MM.1S (cell line): ENCODE measurements around the gene GEMIN5.

Source experiments
- DNase-seq: peaks from one replicate; pipeline ENCODE4 v3.0.0-alpha.2; 2015
- H2AFZ ChIP-seq: fragments of 300-600 bp; sonication (generic); 2 replicates; pipeline ENCODE4 v1.6.0; 2016; ENCODE audit warnings: antibody characterized with exemption, low read length
- H3F3A ChIP-seq: fragments of 300-600 bp; sonication (generic); 2 replicates; pipeline ENCODE4 v1.6.1; 2016; ENCODE audit warnings: mild to moderate bottlenecking, antibody characterized with exemption, low read length, moderate library complexity, mixed read lengths; ENCODE audit not compliant: insufficient read depth
- H3K27ac ChIP-seq: fragments of 300-600 bp; sonication (generic); 2 replicates; pipeline ENCODE4 v1.5.1; 2016; ENCODE audit warnings: mild to moderate bottlenecking, low read length
- H3K27me3 ChIP-seq: fragments of 300-600 bp; sonication (generic); replicated peaks from 2 replicates; pipeline ENCODE4 v1.6.0; 2016; ENCODE audit warnings: low read length; ENCODE audit not compliant: insufficient read depth
- H3K36me3 ChIP-seq: fragments of 300-600 bp; sonication (generic); replicated peaks from 2 replicates; pipeline ENCODE4 v1.6.1; 2016; ENCODE audit warnings: mild to moderate bottlenecking, low read length, mixed read lengths; ENCODE audit not compliant: insufficient read depth
- H3K4me1 ChIP-seq: fragments of 300-600 bp; sonication (generic); 2 replicates; pipeline ENCODE4 v1.6.1; 2016; ENCODE audit warnings: low read length, mixed read lengths
- H3K4me2 ChIP-seq: fragments of 300-600 bp; sonication (generic); 2 replicates; pipeline ENCODE4 v1.6.0; 2016; ENCODE audit warnings: low read depth, low read length
- H3K4me3 ChIP-seq: fragments of 300-600 bp; sonication (generic); 2 replicates; pipeline ENCODE4 v1.5.1; 2016; ENCODE audit warnings: low read length, mixed read lengths
- H3K79me2 ChIP-seq: fragments of 300-600 bp; sonication (generic); 2 replicates; pipeline ENCODE4 v1.6.1; 2016; ENCODE audit warnings: mixed run types, low read length, mixed read lengths
- H3K9ac ChIP-seq: fragments of 300-600 bp; sonication (generic); 2 replicates; pipeline ENCODE4 v1.6.1; 2016; ENCODE audit warnings: low read length, mixed read lengths
- H3K9me2 ChIP-seq: fragments of 300-600 bp; sonication (generic); replicated peaks from 2 replicates; pipeline ENCODE4 v1.6.1; 2016; ENCODE audit warnings: mild to moderate bottlenecking, low read length, mixed read lengths; ENCODE audit not compliant: insufficient read depth
- H3K9me3 ChIP-seq: fragments of 300-600 bp; sonication (generic); replicated peaks from 2 replicates; pipeline ENCODE4 v1.6.1; 2016; ENCODE audit warnings: mild to moderate bottlenecking, low read length, mixed read lengths; ENCODE audit not compliant: insufficient read depth
- H4K20me1 ChIP-seq: fragments of 300-600 bp; sonication (generic); 2 replicates; pipeline ENCODE4 v1.6.1; 2016; ENCODE audit warnings: mild to moderate bottlenecking, low read length, moderate library complexity, mixed read lengths; ENCODE audit not compliant: insufficient read depth
- CTCF ChIP-seq: fragments of 300-600 bp; sonication (generic); IDR thresholded peaks from 2 replicates; pipeline ENCODE4 v1.5.1; 2016; ENCODE audit warnings: antibody characterized with exemption, low read length, mixed read lengths
- EZH2 ChIP-seq: fragments of 300-600 bp; sonication (generic); optimal IDR thresholded peaks from 2 replicates; pipeline ENCODE3; 2017; ENCODE audit warnings: low read depth, mild to moderate bottlenecking, antibody characterized with exemption, low read length, mixed read lengths
- EZH2phosphoT487 ChIP-seq: fragments of 300-600 bp; sonication (generic); IDR thresholded peaks from 2 replicates; pipeline ENCODE4 v1.6.1; 2018; ENCODE audit warnings: antibody characterized with exemption, low read length

GEMIN5 gene

DNA sequence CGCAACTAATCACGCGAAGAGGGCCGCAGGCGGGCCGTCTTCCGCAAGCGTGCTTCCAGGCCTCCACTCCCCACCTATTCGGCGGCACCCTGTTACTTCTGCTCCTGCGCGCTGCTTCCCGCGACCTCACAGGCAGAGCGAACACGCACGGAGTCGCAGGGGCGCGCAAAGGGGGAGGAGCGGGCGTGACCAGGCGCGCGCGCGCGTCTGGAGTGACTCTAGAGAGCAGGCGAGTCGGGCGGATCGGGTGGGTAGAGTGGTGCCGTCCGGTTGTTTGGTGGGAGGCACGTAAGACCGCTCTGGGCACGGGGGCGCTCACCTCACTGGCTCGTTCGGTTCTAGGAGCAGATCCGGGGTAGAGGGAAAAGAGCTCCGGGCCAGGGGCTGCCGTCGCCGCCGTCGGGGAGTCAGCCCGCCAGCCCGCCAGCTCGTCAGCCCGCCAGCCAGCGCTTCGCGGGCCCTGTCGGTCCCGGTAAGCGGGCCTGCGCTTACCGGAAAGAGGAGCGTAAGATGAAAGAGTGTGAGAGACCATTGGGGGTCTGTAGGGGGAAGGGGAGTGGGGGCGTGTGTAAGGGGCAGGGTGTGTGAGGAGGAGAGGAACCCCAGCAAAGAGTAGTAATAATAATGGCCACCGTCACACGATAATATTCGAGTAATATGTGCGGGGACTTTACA lies 79.6 kb downstream of the GEMIN5 start, which contains the start of gene CNOT8:
CNOT8 (plus strand) TSS at position 331 of the 675 bp plus-strand sequence. CDS start 4,652 bp downstream, outside the sequence.
- peaks cover 24% of the 10 kb centered on the region for H3K4me1 ChIP-seq
- peak; percentile 98 for DNase-seq
- peaks cover 23% of the 10 kb centered on the region; the same call in 1 of the 2 replicates for H3F3A ChIP-seq
- peak within 1 kb of the TSS; percentile 88 for H3K4me3 ChIP-seq
- peaks cover 5% of the 10 kb centered on the region; the same call in 1 of the 2 replicates for H4K20me1 ChIP-seq
- H3K79me2 ChIP-seq, result peaks cover 50% of the 10 kb centered on the region
- TF ChIP-seq EZH2phosphoT487, result no peak
- TF ChIP-seq CTCF, result no peak
- TF ChIP-seq EZH2, result no peak
- H2AFZ ChIP-seq, result peak within 1 kb of the TSS; percentile 68
- peak within 1 kb of the TSS; percentile 85 for H3K9ac ChIP-seq
- no peaks in the 10 kb centered on the region for H3K27me3 ChIP-seq
- H3K9me3 ChIP-seq, result no peaks in the 10 kb centered on the region
- H3K36me3 ChIP-seq, result no peaks in the 10 kb centered on the region
- no peaks in the 10 kb centered on the region for H3K9me2 ChIP-seq
- peak within 1 kb of the TSS; percentile 89 for H3K27ac ChIP-seq
- H3K4me2 ChIP-seq, result peak within 1 kb of the TSS; percentile 86

GRCh38 chr5:154857530-154858296 lies 80.3 kb downstream of the GEMIN5 start:
- TF ChIP-seq EZH2, result no peak
- TF ChIP-seq CTCF, result peak; percentile 15; the same call in 1 of the 2 replicates
- peak overlapping the region; percentile 65 for H2AFZ ChIP-seq

GRCh38 chr5:154851351-154851750 lies 86.7 kb downstream of the GEMIN5 start:
- H3K9me3 ChIP-seq, result no peaks in the 10 kb centered on the region
- no peaks in the 10 kb centered on the region for H3K27me3 ChIP-seq
- H2AFZ ChIP-seq, result no peak overlapping the region
- no peaks in the 10 kb centered on the region for H3F3A ChIP-seq
- no peak overlapping the region for H3K4me3 ChIP-seq
- no peak overlapping the region for H3K4me2 ChIP-seq
- H3K79me2 ChIP-seq, result no peaks in the 10 kb centered on the region
- no peaks in the 10 kb centered on the region for H3K36me3 ChIP-seq
- no peak for TF ChIP-seq CTCF
- no peak for TF ChIP-seq EZH2phosphoT487
- TF ChIP-seq EZH2, result no peak
- H4K20me1 ChIP-seq, result no peaks in the 10 kb centered on the region
- no peak overlapping the region for H3K9ac ChIP-seq
- no peaks in the 10 kb centered on the region for H3K9me2 ChIP-seq
- no peak for DNase-seq
- no peaks in the 10 kb centered on the region for H3K4me1 ChIP-seq
- no peak overlapping the region for H3K27ac ChIP-seq

More at GRCh38 chr5:154857530-154858296, 80.3 kb downstream of the GEMIN5 start:
- Histone ChIP-seq H3K9ac (peak overlapping the region; percentile 85), H3K4me2 (peak overlapping the region; percentile 86), H3K9me2 (no peaks in the 10 kb centered on the region), H3K4me1 (peaks cover 17% of the 10 kb centered on the region), H3K9me3 (no peaks in the 10 kb centered on the region), H3K4me3 (peak overlapping the region; percentile 88), H3K27ac (peak overlapping the region; percentile 89), H3K36me3 (no peaks in the 10 kb centered on the region), H4K20me1 (no peaks in the 10 kb centered on the region), H3K27me3 (no peaks in the 10 kb centered on the region), H3F3A (peaks cover 21% of the 10 kb centered on the region; the same call in 1 of the 2 replicates), H3K79me2 (peaks cover 43% of the 10 kb centered on the region)
- peak; percentile 89 for DNase-seq
